Hepatocyte (in vitro differentiated cells): Measurements from ENCODE around the gene TMEM39B. TPM values are rescaled to one million over a fixed set of nuclear protein-coding genes. Genes with fewer than 3 reads are reported as not detected.
"Not testable (repeated sequence)": the region's sequence is repeated elsewhere in the genome, so short reads cannot be mapped to it uniquely, and the experiment has no call there.

Source experiments
- DNase-seq: peaks from one replicate; pipeline ENCODE4 v3.0.0-alpha.2; 2016; ENCODE audit warnings: low spot score
- H2AFZ ChIP-seq: fragments of 200-600 bp; sonication (generic); 2 replicates; pipeline ENCODE4 v1.6.0; 2016; ENCODE audit warnings: antibody characterized with exemption, mild to moderate bottlenecking
- H3K27ac ChIP-seq: fragments of 200-600 bp; sonication (generic); 2 replicates; pipeline ENCODE4 v1.5.1; 2016; ENCODE audit warnings: mild to moderate bottlenecking
- H3K27me3 ChIP-seq: fragments of 200-600 bp; sonication (generic); 2 replicates; pipeline ENCODE4 v1.6.1; 2016
- H3K36me3 ChIP-seq: fragments of 200-600 bp; sonication (generic); replicated peaks from 2 replicates; pipeline ENCODE4 v1.5.1; 2016; ENCODE audit warnings: low read depth; ENCODE audit not compliant: insufficient read depth
- H3K4me1 ChIP-seq: fragments of 200-600 bp; sonication (generic); 2 replicates; pipeline ENCODE4 v1.5.1; 2016; ENCODE audit warnings: mild to moderate bottlenecking, moderate library complexity; ENCODE audit not compliant: insufficient read depth
- H3K4me2 ChIP-seq: fragments of 200-600 bp; sonication (generic); 2 replicates; pipeline ENCODE4 v1.6.0; 2016
- H3K4me3 ChIP-seq: fragments of 200-600 bp; sonication (generic); 2 replicates; pipeline ENCODE4 v1.5.1; 2016; ENCODE audit warnings: mild to moderate bottlenecking
- H3K79me2 ChIP-seq: fragments of 200-600 bp; sonication (generic); 2 replicates; pipeline ENCODE4 v1.6.0; 2017; ENCODE audit warnings: mild to moderate bottlenecking
- H3K9me2 ChIP-seq: fragments of 200-600 bp; sonication (generic); replicated peaks from 2 replicates; pipeline ENCODE4 v1.6.0; 2017; ENCODE audit warnings: mild to moderate bottlenecking; ENCODE audit not compliant: insufficient read depth
- H3K9me3 ChIP-seq: fragments of 200-600 bp; sonication (generic); 2 replicates; pipeline ENCODE4 v1.5.1; 2016; ENCODE audit warnings: low read depth, mild to moderate bottlenecking
- H4K20me1 ChIP-seq: fragments of 200-600 bp; sonication (generic); 2 replicates; pipeline ENCODE4 v1.6.0; 2016; ENCODE audit warnings: mild to moderate bottlenecking; ENCODE audit not compliant: insufficient read depth, poor library complexity, severe bottlenecking
- CTCF ChIP-seq: fragments of 200-600 bp; sonication (generic); IDR thresholded peaks from 2 replicates; pipeline ENCODE4 v1.5.1; 2016; ENCODE audit warnings: antibody characterized with exemption, mild to moderate bottlenecking; ENCODE audit not compliant: poor library complexity
- EZH2 ChIP-seq: fragments of 200-600 bp; sonication (generic); IDR thresholded peaks from 2 replicates; pipeline ENCODE4 v1.6.1; 2016; ENCODE audit warnings: antibody characterized with exemption, mild to moderate bottlenecking, borderline replicate concordance
- EZH2phosphoT487 ChIP-seq: fragments of 200-600 bp; sonication (generic); IDR thresholded peaks from one replicate; pipeline ENCODE4 v1.6.1; 2018; ENCODE audit warnings: antibody characterized with exemption, mild to moderate bottlenecking, low read depth, moderate library complexity; ENCODE audit not compliant: unreplicated experiment, severe bottlenecking
- WGBS: methylation state at CpG from one replicate; pipeline ENCODE4 v1.1.6; 2016; ENCODE audit warnings: low lambda C conversion rate; ENCODE audit errors: missing lambda C conversion rate; 5-methylcytosine and 5-hydroxymethylcytosine counted together
- polyA plus RNA-seq: library from polyadenylated mRNA; unstranded; fragments of >200 nt; fragmentation: Nextera tagmentation; extraction: Ambion mirVana; gene quantifications from 2 replicates; pipeline ENCODE4 v1.2.1, GENCODE V29; 2016
- total RNA-seq: library from RNA; depleted of rRNA; stranded (reverse); fragments of >200 nt; gene quantifications from 2 replicates; pipeline ENCODE4 v1.2.3, GENCODE V29; 2014

Gene TMEM39B
- total and polyA plus RNA-seq, 2 experiments from 2014 or later, result 3.9 to 5.1 TPM

- TF ChIP-seq EZH2, result no peak
- TF ChIP-seq CTCF, result no peak
- no peak for TF ChIP-seq EZH2phosphoT487
- H3K4me3 ChIP-seq, result no peak overlapping the region
- peaks cover 99% of the 10 kb centered on the region for H4K20me1 ChIP-seq
- no peaks in the 10 kb centered on the region for H3K4me1 ChIP-seq
- 95% methylated on average over 4 of the region's 4 CpGs for WGBS
- H3K4me2 ChIP-seq, result peak overlapping the region; percentile 45
- no peaks in the 10 kb centered on the region for H3K27me3 ChIP-seq
- H3K36me3 ChIP-seq, result no peaks in the 10 kb centered on the region
- H3K9me2 ChIP-seq, result no peaks in the 10 kb centered on the region
- no peak for DNase-seq
- no peaks in the 10 kb centered on the region for H3K9me3 ChIP-seq
- H2AFZ ChIP-seq, result no peak overlapping the region
- H3K27ac ChIP-seq, result peak overlapping the region; percentile 62
- H3K79me2 ChIP-seq, result peaks cover 100% of the 10 kb centered on the region
Observed at GRCh38 chr1:32116531-32116930, 43.8 kb downstream of the TMEM39B start.

GRCh38 chr1:32122151-32122550 lies 49.4 kb downstream of the TMEM39B start:
- DNase-seq, result no peak
- H3K27me3 ChIP-seq, result no peaks in the 10 kb centered on the region
- H3K4me1 ChIP-seq, result no peaks in the 10 kb centered on the region
- H2AFZ ChIP-seq, result no peak overlapping the region
- WGBS, result 90% methylated on average over 5 of the region's 5 CpGs
- no peak overlapping the region for H3K4me3 ChIP-seq
- TF ChIP-seq CTCF, result no peak
- no peak for TF ChIP-seq EZH2
- no peak for TF ChIP-seq EZH2phosphoT487
- H3K4me2 ChIP-seq, result no peak overlapping the region
- H3K79me2 ChIP-seq, result peaks cover 100% of the 10 kb centered on the region
- H3K9me2 ChIP-seq, result no peaks in the 10 kb centered on the region
- no peaks in the 10 kb centered on the region for H3K9me3 ChIP-seq
- no peak overlapping the region for H3K27ac ChIP-seq
- no peaks in the 10 kb centered on the region for H3K36me3 ChIP-seq
- peaks cover 94% of the 10 kb centered on the region for H4K20me1 ChIP-seq

- H3K27me3 ChIP-seq, H3K4me1 ChIP-seq, H3K27ac ChIP-seq, H3K9me2 ChIP-seq, H3K4me3 ChIP-seq, H2AFZ ChIP-seq, DNase-seq, H3K9me3 ChIP-seq, H3K36me3 ChIP-seq, H3K4me2 ChIP-seq: not testable (repeated sequence)
- WGBS, result 95% methylated on average over 2 of the region's 2 CpGs
- peaks cover 98% of the 10 kb centered on the region for H3K79me2 ChIP-seq
- H4K20me1 ChIP-seq, result peaks cover 93% of the 10 kb centered on the region
Observed at GRCh38 chr1:32123361-32123760, 50.6 kb downstream of the TMEM39B start.

- H3K27me3 ChIP-seq, result no peaks in the 10 kb centered on the region
- no peak overlapping the region for H3K27ac ChIP-seq
- H3K4me1 ChIP-seq, result no peaks in the 10 kb centered on the region
- H3K9me2 ChIP-seq, result no peaks in the 10 kb centered on the region
- 94% methylated on average over 8 of the region's 8 CpGs for WGBS
- no peaks in the 10 kb centered on the region for H3K36me3 ChIP-seq
- H3K4me2 ChIP-seq, result no peak overlapping the region
- H2AFZ ChIP-seq, result no peak overlapping the region
- peaks cover 90% of the 10 kb centered on the region for H4K20me1 ChIP-seq
- peaks cover 98% of the 10 kb centered on the region for H3K79me2 ChIP-seq
- no peaks in the 10 kb centered on the region for H3K9me3 ChIP-seq
- no peak for TF ChIP-seq EZH2phosphoT487
- no peak for TF ChIP-seq EZH2
- TF ChIP-seq CTCF, result no peak
- no peak overlapping the region for H3K4me3 ChIP-seq
- DNase-seq, result no peak
Observed at GRCh38 chr1:32125313-32125712, 52.6 kb downstream of the TMEM39B start.
